Measurements from ENCODE around the gene WFDC11. TPM values are rescaled to one million over a fixed set of nuclear protein-coding genes. Genes with fewer than 3 reads are reported as not detected.

The WFDC11 gene
- total RNA-seq, 1 donor from 2014 or later: not detected

Other genes with a start within 250 kb of the WFDC11 start
- not detected in 2 replicates for gene WFDC2, start 200.5 kb downstream of the WFDC11 start, total RNA-seq
- not detected in 2 replicates for gene SPINT3, start 154.6 kb downstream of the WFDC11 start, total RNA-seq
- not detected in 2 replicates for gene WFDC6, start 130.8 kb downstream of the WFDC11 start, total RNA-seq
- not detected in 2 replicates for gene EPPIN, start 122.8 kb downstream of the WFDC11 start, total RNA-seq
- not detected in 2 replicates for gene WFDC8, start 91.0 kb downstream of the WFDC11 start, total RNA-seq
- not detected in 2 replicates for gene WFDC10A, start 40.5 kb downstream of the WFDC11 start, total RNA-seq
- gene WFDC9, start 39.0 kb downstream of the WFDC11 start, total RNA-seq: not detected in 2 replicates
- not detected in 2 replicates for gene WFDC13, start 31.8 kb upstream of the WFDC11 start, total RNA-seq
- not detected in 2 replicates for gene WFDC10B, start 34.8 kb upstream of the WFDC11 start, total RNA-seq
- not detected in 2 replicates for gene SPINT4, start 52.1 kb upstream of the WFDC11 start, total RNA-seq
- gene WFDC3, start 121.6 kb upstream of the WFDC11 start, total RNA-seq: not detected in 2 replicates
- gene DNTTIP1, start 121.7 kb upstream of the WFDC11 start, total RNA-seq: 31.9 and 35.3 TPM in 2 replicates
- 113 and 115 TPM in 2 replicates for gene UBE2C, start 142.4 kb upstream of the WFDC11 start, total RNA-seq
- gene TNNC2, start 157.1 kb upstream of the WFDC11 start, total RNA-seq: not detected in 2 replicates
- gene SNX21, start 163.6 kb upstream of the WFDC11 start, total RNA-seq: 0.47 and 0.89 TPM in 2 replicates
- 27.6 and 28.5 TPM in 2 replicates for gene ACOT8, start 187.2 kb upstream of the WFDC11 start, total RNA-seq
- gene ZSWIM3, start 187.4 kb upstream of the WFDC11 start, total RNA-seq: 5.5 and 6.0 TPM in 2 replicates
- gene ZSWIM1, start 211.0 kb upstream of the WFDC11 start, total RNA-seq: 9.4 and 10.4 TPM in 2 replicates
- gene SPATA25, start 217.4 kb upstream of the WFDC11 start, total RNA-seq: 0.47 and 1.8 TPM in 2 replicates
- gene NEURL2, start 221.0 kb upstream of the WFDC11 start, total RNA-seq: 2.0 and 2.4 TPM in 2 replicates
- 48.7 and 50.8 TPM in 2 replicates for gene CTSA, start 221.1 kb upstream of the WFDC11 start, total RNA-seq
- gene PLTP, start 241.9 kb upstream of the WFDC11 start, total RNA-seq: 3.2 and 4.0 TPM in 2 replicates

Measured in activated CD4-positive, alpha-beta T cell treated with anti-CD3 and anti-CD28 coated beads, Interleukin-2, amount 10 ng/mL, durations not matched to agents 24 days and 14 days (primary cell).